ENCODE measurements around the gene ZNF382. TPM values are rescaled to one million over a fixed set of nuclear protein-coding genes. Genes with fewer than 3 reads are reported as not detected.
"Not testable (repeated sequence)": the region's sequence is repeated elsewhere in the genome, so short reads cannot be mapped to it uniquely, and the experiment has no call there.

ZNF382 gene
- total RNA-seq, 4 donors from 2014 or later: 0.62 to 11.7 (median 0.86) TPM

GRCh38 chr19:36573895-36574720 lies 31.0 kb upstream of the ZNF382 start:
- Histone ChIP-seq H3K4me1 (peaks cover 12% of the 10 kb centered on the region), H3K27ac (peak overlapping the region; percentile 85), H3K4me3 (peak overlapping the region; percentile 79), H3K27me3 (no peaks in the 10 kb centered on the region), H3K9me3 (no peaks in the 10 kb centered on the region), H3K36me3 (peaks cover 35% of the 10 kb centered on the region)
- TF ChIP-seq POLR2A (IDR thresholded peaks at IDR 0.05): no peak
- 25% methylated on average over 18 of the region's 18 CpGs for WGBS
- DNase-seq (ENCODE audit: low spot score in 2 of 2): no peak

- TF ChIP-seq POLR2AphosphoS5 (IDR thresholded peaks at IDR 0.05) (no peak), EP300 (IDR thresholded peaks at IDR 0.05) (no peak), CTCF (IDR thresholded peaks at IDR 0.05) (no peak), POLR2A (IDR thresholded peaks at IDR 0.05) (no peak)
- no peak for DNase-seq (ENCODE audit: low spot score in 2 of 2)
- H3K36me3 ChIP-seq: peaks cover 35% of the 10 kb centered on the region
- H3K27ac ChIP-seq: no peak overlapping the region
- H3K9me3 ChIP-seq: no peaks in the 10 kb centered on the region
- peak overlapping the region; percentile 79 for H3K4me3 ChIP-seq
- WGBS: 54% methylated on average over 2 of the region's 2 CpGs
- H3K4me1 ChIP-seq: peaks cover 12% of the 10 kb centered on the region
- H3K27me3 ChIP-seq: no peaks in the 10 kb centered on the region
Observed at GRCh38 chr19:36574741-36575140, 30.4 kb upstream of the ZNF382 start.

GRCh38 chr19:36577271-36577996 lies 27.7 kb upstream of the ZNF382 start:
- DNase-seq (ENCODE audit: low spot score in 2 of 2): no peak
- peaks cover 44% of the 10 kb centered on the region for H3K36me3 ChIP-seq

GRCh38 chr19:36579255-36579654 lies 25.9 kb upstream of the ZNF382 start:
- no peak for DNase-seq (ENCODE audit: low spot score in 2 of 2)
- no peak overlapping the region for H3K4me3 ChIP-seq
- no peaks in the 10 kb centered on the region for H3K9me3 ChIP-seq
- H3K27me3 ChIP-seq: no peaks in the 10 kb centered on the region
- no peak for TF ChIP-seq POLR2AphosphoS5 (IDR thresholded peaks at IDR 0.05)
- TF ChIP-seq EP300 (IDR thresholded peaks at IDR 0.05): no peak
- TF ChIP-seq POLR2A (IDR thresholded peaks at IDR 0.05): no peak
- TF ChIP-seq CTCF (IDR thresholded peaks at IDR 0.05): no peak
- H3K4me1 ChIP-seq: peaks cover 7% of the 10 kb centered on the region
- peaks cover 44% of the 10 kb centered on the region for H3K36me3 ChIP-seq
- H3K27ac ChIP-seq: no peak overlapping the region

More at GRCh38 chr19:36577271-36577996, 27.7 kb upstream of the ZNF382 start:
- H3K4me1 ChIP-seq: peaks cover 9% of the 10 kb centered on the region
- H3K27ac ChIP-seq: no peak overlapping the region
- TF ChIP-seq POLR2A (IDR thresholded peaks at IDR 0.05) (no peak), CTCF (IDR thresholded peaks at IDR 0.05) (no peak), EP300 (IDR thresholded peaks at IDR 0.05) (no peak), POLR2AphosphoS5 (IDR thresholded peaks at IDR 0.05) (no peak)
- WGBS: 95% methylated on average over 3 of the region's 3 CpGs
- no peaks in the 10 kb centered on the region for H3K27me3 ChIP-seq
- no peak overlapping the region for H3K4me3 ChIP-seq
- no peaks in the 10 kb centered on the region for H3K9me3 ChIP-seq

- not testable (repeated sequence) for H3K36me3 ChIP-seq; H3K27me3 ChIP-seq; DNase-seq (ENCODE audit: low spot score in 2 of 2); H3K4me3 ChIP-seq; H3K4me1 ChIP-seq; H3K9me3 ChIP-seq; H3K27ac ChIP-seq
- 91% methylated on average over 10 of the region's 10 CpGs for WGBS
Observed at GRCh38 chr19:36602681-36603080, 2.4 kb upstream of the ZNF382 start.

- DNase-seq (ENCODE audit: low spot score in 2 of 2): peak in 1 of 2 donors; percentile 77
- WGBS: 0% methylated on average over 18 of the region's 21 CpGs
Observed at GRCh38 chr19:36604656-36605100, 435 bp upstream of the ZNF382 start.

More at GRCh38 chr19:36604656-36605100, 435 bp upstream of the ZNF382 start:
- Histone ChIP-seq H3K4me1 (peaks cover 9% of the 10 kb centered on the region), H3K9me3 (peaks cover 5% of the 10 kb centered on the region), H3K36me3 (peaks cover 5% of the 10 kb centered on the region), H3K27me3 (no peaks in the 10 kb centered on the region), H3K4me3 (peak overlapping the region; percentile 71), H3K27ac (peak overlapping the region; percentile 79)
- no peak for TF ChIP-seq POLR2A (IDR thresholded peaks at IDR 0.05)
- no peak for TF ChIP-seq POLR2AphosphoS5 (IDR thresholded peaks at IDR 0.05)
- TF ChIP-seq EP300 (IDR thresholded peaks at IDR 0.05): no peak
- no peak for TF ChIP-seq CTCF (IDR thresholded peaks at IDR 0.05)
